GM18909 (cell line): ENCODE results near the gene CACNA1C.

Source experiments
- ATAC-seq: cut with Tn5 transposase; IDR thresholded peaks from one replicate; pipeline ENCODE4 v1.9.1; 2021; ENCODE audit warnings: mild to moderate bottlenecking; ENCODE audit not compliant: unreplicated experiment, poor library complexity

The CACNA1C gene

GRCh38 chr12:2266666-2267620 lies 214.2 kb downstream of the CACNA1C start:
- ATAC-seq = no peak

GRCh38 chr12:2267703-2268470 lies 215.1 kb downstream of the CACNA1C start:
- no peak for ATAC-seq

- ATAC-seq = no peak
These were observed 215.9 kb downstream of the CACNA1C start for GRCh38 chr12:2268471-2269286.

- ATAC-seq = no peak
These were observed 218.1 kb downstream of the CACNA1C start for GRCh38 chr12:2270846-2271245.

DNA sequence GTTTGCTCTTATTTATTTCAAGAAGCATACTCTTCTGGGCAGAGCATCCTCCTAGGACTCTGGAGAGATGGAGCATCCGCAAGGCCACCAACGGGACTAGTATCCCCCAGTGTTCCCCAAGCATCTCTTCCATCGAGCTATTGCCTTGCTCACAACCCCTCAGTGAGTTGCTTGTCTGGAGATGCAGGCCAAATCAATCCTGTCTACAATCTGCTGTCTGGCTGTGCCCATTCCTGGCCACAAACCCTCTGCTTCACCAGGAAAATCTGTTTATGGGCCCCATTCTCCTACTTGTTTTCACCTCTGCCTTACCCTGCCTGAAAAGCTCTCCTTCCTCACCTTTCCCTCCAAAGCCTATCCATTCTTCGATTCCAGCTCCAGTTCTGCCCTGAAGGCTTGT lies 219.2 kb downstream of the CACNA1C start:
- no peak for ATAC-seq

DNA sequence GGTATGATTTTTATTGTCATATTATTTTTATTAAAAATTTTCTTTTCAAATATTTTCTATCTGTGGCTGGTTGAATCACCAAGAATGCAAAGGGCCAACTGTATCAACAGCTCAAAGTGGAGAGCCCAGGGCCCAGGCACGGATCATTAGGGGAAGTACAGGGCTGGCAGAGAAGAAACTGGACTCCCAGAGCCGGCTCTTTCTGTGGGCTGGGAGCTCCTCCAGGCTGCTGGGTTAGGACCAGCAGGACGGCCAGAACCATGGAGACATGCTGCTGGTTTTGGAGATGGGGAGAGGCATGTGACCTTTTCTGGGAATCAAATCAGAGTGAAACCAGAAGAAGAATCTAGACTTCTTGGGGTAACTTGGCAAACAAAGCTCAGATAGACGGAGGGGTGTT lies 220.5 kb downstream of the CACNA1C start:
- no peak for ATAC-seq

- no peak for ATAC-seq
These were observed 221.0 kb downstream of the CACNA1C start for GRCh38 chr12:2273751-2274150.

DNA sequence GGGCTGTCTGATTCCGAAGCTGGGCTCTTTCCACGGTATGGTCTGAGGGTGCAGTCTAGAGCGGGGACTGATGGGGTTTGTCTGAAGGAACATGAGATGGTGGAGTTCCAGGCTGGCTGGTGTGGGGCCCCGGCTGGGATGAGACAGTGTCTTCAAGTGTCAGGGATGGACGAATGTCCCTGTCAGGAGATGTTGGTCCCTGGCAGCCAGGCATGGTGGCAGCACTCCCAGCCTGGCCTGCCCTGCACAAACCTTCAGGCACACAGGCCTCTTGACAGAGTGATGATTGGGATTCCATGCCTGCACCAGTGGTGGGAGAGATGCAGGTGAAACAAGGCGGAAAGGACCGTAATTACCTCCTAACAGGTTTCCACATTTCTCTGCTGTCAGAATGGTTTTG lies 221.9 kb downstream of the CACNA1C start:
- no peak for ATAC-seq

- no peak for ATAC-seq
These were observed 223.7 kb downstream of the CACNA1C start for GRCh38 chr12:2276288-2277033.

GRCh38 chr12:2277492-2278155 lies 224.8 kb downstream of the CACNA1C start:
- ATAC-seq = no peak

GRCh38 chr12:2281446-2281845 lies 228.7 kb downstream of the CACNA1C start:
- no peak for ATAC-seq

- ATAC-seq = no peak
These were observed 229.5 kb downstream of the CACNA1C start for GRCh38 chr12:2282318-2282717.

- ATAC-seq = no peak
These were observed 230.7 kb downstream of the CACNA1C start for GRCh38 chr12:2283480-2283879.

- no peak for ATAC-seq
These were observed 231.1 kb downstream of the CACNA1C start for GRCh38 chr12:2283916-2284315.

DNA sequence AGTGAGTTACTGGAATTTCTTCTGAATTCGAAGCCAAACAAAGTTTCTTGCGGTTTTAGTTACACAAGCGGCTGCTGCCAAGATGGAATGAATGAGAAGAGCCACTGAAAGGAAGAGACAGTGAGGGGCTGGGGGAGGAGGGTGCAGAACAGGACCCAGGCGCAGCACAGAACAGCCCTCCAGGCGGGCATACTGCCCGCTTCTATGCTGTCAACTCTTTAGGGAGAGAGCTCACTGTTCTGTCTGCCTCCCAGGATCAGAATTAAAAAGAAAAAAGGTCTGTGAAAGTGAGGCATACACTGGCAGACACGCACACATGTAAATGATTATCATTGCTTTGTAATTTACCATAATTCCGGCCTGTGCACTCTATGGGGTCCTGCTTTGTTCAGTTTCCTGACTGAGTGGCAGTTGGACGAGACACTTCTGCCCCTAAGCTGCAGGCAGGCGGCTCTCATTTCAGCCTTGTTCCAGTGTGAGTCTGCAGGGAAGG lies 231.6 kb downstream of the CACNA1C start:
- ATAC-seq = no peak

DNA sequence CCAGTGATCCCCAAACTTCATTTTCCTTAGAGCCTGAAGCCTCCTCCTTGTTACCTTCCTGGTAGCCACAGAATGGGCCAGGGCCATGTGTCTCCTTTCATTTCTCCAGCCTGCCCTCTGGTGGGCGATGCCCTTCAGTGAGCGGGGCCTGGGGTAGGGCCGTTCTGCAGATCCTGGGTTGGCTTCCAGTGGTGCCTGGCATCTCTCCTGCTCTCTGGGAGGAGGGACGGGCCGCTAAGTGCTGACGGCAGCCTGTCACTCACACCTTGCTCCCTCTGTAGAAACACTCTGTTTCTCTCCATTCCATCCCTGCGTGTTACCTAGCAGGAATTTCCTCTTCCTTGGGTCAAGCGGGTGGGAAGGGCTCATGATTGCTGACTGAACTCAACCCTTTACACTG lies 232.1 kb downstream of the CACNA1C start:
- ATAC-seq = no peak

DNA sequence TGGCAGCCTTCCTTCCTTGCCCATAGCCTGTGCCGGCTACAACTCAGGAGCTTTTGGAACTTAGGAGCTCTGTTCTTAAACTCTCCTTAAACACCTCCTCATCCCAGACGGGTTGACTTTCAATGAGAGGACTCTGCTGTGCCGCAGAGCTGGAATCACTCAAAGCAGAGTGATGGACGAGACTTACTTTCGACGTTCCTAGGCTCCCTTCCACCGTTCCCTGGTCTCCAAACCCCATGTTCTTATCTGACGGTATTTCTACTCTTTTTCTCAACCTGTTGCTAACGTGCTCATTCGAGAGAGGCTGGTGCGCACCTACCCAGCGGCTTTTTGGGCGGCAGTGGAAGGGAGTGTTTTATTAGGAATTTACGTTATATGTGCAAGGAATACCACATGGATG lies 232.7 kb downstream of the CACNA1C start:
- no peak for ATAC-seq

- ATAC-seq = no peak
These were observed 233.3 kb downstream of the CACNA1C start for GRCh38 chr12:2286047-2286446.

DNA sequence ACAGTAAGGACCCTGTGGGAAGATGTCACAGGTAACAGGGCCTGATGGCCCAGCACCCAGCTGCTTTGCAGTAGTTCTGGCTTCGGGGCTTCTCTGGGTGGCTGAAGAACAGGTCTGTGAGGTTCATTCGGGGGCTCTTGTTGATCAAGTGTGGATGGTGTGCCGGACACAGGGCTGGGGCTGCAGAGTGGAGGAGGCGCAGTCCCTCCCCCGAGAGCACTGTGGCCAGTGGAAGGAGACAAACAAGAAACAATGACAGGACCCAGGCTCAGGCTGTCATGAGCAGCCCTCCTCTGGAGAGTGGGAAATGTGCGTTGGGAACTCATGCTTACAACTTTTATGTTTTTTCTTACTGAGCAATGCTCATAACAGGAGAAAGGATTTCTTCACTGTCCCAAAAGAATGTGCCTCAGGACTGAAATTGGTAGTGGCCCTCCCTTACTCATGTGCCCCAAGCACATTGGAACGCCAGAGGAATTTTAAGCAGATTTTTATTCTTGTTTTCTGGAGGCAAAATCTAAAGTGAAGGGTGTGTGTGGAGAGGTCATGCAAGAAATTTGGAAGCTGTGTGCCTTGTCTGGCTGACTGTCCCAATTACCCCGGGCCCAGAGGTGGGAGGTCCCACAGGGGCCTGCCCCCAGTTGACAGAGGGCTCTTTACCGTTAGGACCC lies 233.8 kb downstream of the CACNA1C start:
- no peak for ATAC-seq
